ENCODE measurements around the gene GNRHR.

DNA sequence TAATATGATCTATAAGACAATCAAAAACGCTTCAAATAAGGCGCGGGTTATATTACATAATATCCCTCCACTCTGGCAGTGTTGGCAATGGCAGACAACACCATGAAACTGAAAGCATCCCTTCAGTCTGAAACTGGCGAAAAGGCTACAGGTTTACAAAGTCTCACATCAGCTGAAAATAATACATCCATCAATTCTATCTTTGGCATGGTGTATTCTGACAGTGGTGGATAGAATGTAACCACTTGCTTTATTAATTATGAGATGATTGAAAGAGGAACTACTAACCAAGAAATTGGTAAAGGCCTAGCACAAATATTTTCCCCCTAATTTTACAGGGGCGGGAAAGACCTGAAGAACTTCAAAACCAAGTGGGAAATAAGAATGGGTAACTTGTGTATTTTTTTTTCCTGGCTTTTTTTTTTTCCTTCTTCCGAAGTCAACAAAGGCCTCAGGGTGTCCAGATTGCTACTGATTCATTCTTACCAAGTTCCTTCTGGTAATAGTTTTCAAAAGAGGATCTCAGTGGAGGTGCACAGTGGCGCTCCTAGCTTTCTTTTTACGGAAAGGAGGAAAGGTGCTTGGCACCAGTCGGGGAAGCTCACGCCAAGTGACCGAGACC, 54.0 kb downstream of the GNRHR start:
- TF ChIP-seq, protein P1, sequence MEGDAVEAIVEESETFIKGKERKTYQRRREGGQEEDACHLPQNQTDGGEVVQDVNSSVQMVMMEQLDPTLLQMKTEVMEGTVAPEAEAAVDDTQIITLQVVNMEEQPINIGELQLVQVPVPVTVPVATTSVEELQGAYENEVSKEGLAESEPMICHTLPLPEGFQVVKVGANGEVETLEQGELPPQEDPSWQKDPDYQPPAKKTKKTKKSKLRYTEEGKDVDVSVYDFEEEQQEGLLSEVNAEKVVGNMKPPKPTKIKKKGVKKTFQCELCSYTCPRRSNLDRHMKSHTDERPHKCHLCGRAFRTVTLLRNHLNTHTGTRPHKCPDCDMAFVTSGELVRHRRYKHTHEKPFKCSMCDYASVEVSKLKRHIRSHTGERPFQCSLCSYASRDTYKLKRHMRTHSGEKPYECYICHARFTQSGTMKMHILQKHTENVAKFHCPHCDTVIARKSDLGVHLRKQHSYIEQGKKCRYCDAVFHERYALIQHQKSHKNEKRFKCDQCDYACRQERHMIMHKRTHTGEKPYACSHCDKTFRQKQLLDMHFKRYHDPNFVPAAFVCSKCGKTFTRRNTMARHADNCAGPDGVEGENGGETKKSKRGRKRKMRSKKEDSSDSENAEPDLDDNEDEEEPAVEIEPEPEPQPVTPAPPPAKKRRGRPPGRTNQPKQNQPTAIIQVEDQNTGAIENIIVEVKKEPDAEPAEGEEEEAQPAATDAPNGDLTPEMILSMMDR (IDR thresholded peaks at IDR 0.05 in 8 of 11, conservative IDR thresholded peaks at IDR 0.05 in 3 of 11) = no peak
- TF ChIP-seq POLR2AphosphoS5 (IDR thresholded peaks at IDR 0.05) = no peak
- TF ChIP-seq POLR2A (IDR thresholded peaks at IDR 0.05) = no peak

All from spleen (tissue), 7 donors.